Activated CD8-positive, alpha-beta memory T cell treated with anti-CD3 and anti-CD28 coated beads for 36 hours (primary cell): ENCODE measurements around the gene ODF2. TPM values are rescaled to one million over a fixed set of nuclear protein-coding genes. Genes with fewer than 3 reads are reported as not detected.

ENCODE experiments used
- total RNA-seq, 2 experiments: library from RNA; stranded (reverse); gene quantifications; one replicate each; pipeline ENCODE4 v1.2.3, GENCODE V29; 2021

Gene ODF2
- total RNA-seq, 2 experiments from 2014 or later = 72.4 to 73.4 TPM

Other genes starting within 250 kb of the ODF2 start
- gene GOLGA2, start 180.0 kb upstream of the ODF2 start, total RNA-seq = 10 to 100 TPM; 34.0 to 35.2 TPM
- gene SWI5, start 179.7 kb upstream of the ODF2 start, total RNA-seq = 10 to 100 TPM; 18.1 to 19.5 TPM
- 10 to 100 TPM; 45.2 to 47.8 TPM for gene TRUB2, start 133.6 kb upstream of the ODF2 start, total RNA-seq
- 10 to 100 TPM; 47.5 to 52.3 TPM for gene COQ4, start 133.2 kb upstream of the ODF2 start, total RNA-seq
- 10 to 100 TPM; 37.5 to 39.8 TPM for gene SLC27A4, start 115.5 kb upstream of the ODF2 start, total RNA-seq
- gene URM1, start 84.6 kb upstream of the ODF2 start, total RNA-seq = 10 to 100 TPM; 87.5 to 93.8 TPM
- gene CERCAM, start 35.1 kb upstream of the ODF2 start, total RNA-seq = 1 to 10 TPM; 2.2 to 2.3 TPM
- 10 to 100 TPM; 46.3 to 46.9 TPM for gene GLE1, start 48.7 kb downstream of the ODF2 start, total RNA-seq
- 100 to 1,000 TPM; 162 to 166 TPM for gene SPTAN1, start 96.6 kb downstream of the ODF2 start, total RNA-seq
- gene DYNC2I2, start 200.8 kb downstream of the ODF2 start, total RNA-seq = 10 to 100 TPM; 56.9 to 59.7 TPM
- gene SET, start 233.2 kb downstream of the ODF2 start, total RNA-seq = 100 to 1,000 TPM; 920 to 929 TPM
- 10 to 100 TPM in 1 of 2 experiments, 1 to 10 TPM in 1; 8.4 to 10.2 TPM for gene PKN3, start 246.5 kb downstream of the ODF2 start, total RNA-seq